Endothelial cell (in vitro differentiated cells): ENCODE measurements around the gene HMG20B. TPM values are rescaled to one million over a fixed set of nuclear protein-coding genes. Genes with fewer than 3 reads are reported as not detected.

Experiments used
- DNase-seq: peaks from one replicate; pipeline ENCODE4 v3.0.0; 2021; ENCODE audit warnings: low spot score
- H3K27ac Mint-ChIP-seq: one replicate; pipeline ENCODE4 v1.8.0; 2021; ENCODE audit warnings: mixed read lengths, inconsistent platforms; ENCODE audit not compliant: unreplicated experiment
- H3K27me3 Mint-ChIP-seq: one replicate; pipeline ENCODE4 v1.8.0; 2021; ENCODE audit warnings: mild to moderate bottlenecking, moderate library complexity, mixed read lengths, inconsistent platforms; ENCODE audit not compliant: unreplicated experiment
- H3K36me3 Mint-ChIP-seq: one replicate; pipeline ENCODE4 v1.8.0; 2021; ENCODE audit warnings: mild to moderate bottlenecking, low read depth, mixed read lengths, inconsistent platforms; ENCODE audit not compliant: unreplicated experiment
- H3K4me1 Mint-ChIP-seq: one replicate; pipeline ENCODE4 v1.8.0; 2021; ENCODE audit warnings: mild to moderate bottlenecking, mixed read lengths, inconsistent platforms; ENCODE audit not compliant: unreplicated experiment
- H3K4me3 Mint-ChIP-seq: one replicate; pipeline ENCODE4 v1.8.0; 2021; ENCODE audit warnings: mild to moderate bottlenecking, mixed read lengths, inconsistent platforms; ENCODE audit not compliant: unreplicated experiment
- H3K9me3 Mint-ChIP-seq: one replicate; pipeline ENCODE4 v1.8.0; 2021; ENCODE audit warnings: mixed read lengths, inconsistent platforms; ENCODE audit not compliant: unreplicated experiment
- CTCF ChIP-seq: fragments of 200-600 bp; sonication (generic); IDR thresholded peaks from one replicate; pipeline ENCODE4 v1.5.0; 2021; ENCODE audit warnings: antibody characterized with exemption; ENCODE audit not compliant: unreplicated experiment
- total RNA-seq: library from RNA; stranded (reverse); fragmentation: NEBNext Ultra II Directional; extraction: Animal tissue kit (Norgen Biotek cat#: 25700); gene quantifications from one replicate; pipeline ENCODE4 v1.2.1, GENCODE V29; 2021; ENCODE audit not compliant: unreplicated experiment

Gene HMG20B
- total RNA-seq, 1 donor from 2014 or later = 77.2 TPM

GRCh38 chr19:3627351-3627723 lies 54.6 kb downstream of the HMG20B start:
- Mint-ChIP-seq H3K27ac (no peak overlapping the region), H3K4me3 (peak overlapping the region; percentile 97), H3K9me3 (no peaks in the 10 kb centered on the region), H3K27me3 (peaks cover 15% of the 10 kb centered on the region), H3K4me1 (peaks cover 6% of the 10 kb centered on the region), H3K36me3 (peaks cover 12% of the 10 kb centered on the region)
- no peak for DNase-seq
- no peak for TF ChIP-seq CTCF

Other genes starting within 250 kb of the HMG20B start
- 4.9 TPM for gene NFIC, start 206.4 kb upstream of the HMG20B start, total RNA-seq
- gene SMIM24, start 92.4 kb upstream of the HMG20B start, total RNA-seq = not detected
- not detected for gene SMIM44, start 89.5 kb upstream of the HMG20B start, total RNA-seq
- 8.7 TPM for gene DOHH, start 72.3 kb upstream of the HMG20B start, total RNA-seq
- gene FZR1, start 66.6 kb upstream of the HMG20B start, total RNA-seq = 38.9 TPM
- gene TEKTIP1, start 33.8 kb upstream of the HMG20B start, total RNA-seq = 1.4 TPM
- gene MFSD12, start 15.4 kb upstream of the HMG20B start, total RNA-seq = 54.5 TPM
- 11.0 TPM for gene GIPC3, start 12.5 kb downstream of the HMG20B start, total RNA-seq
- 7.3 TPM for gene TBXA2R, start 33.9 kb downstream of the HMG20B start, total RNA-seq
- gene CACTIN, start 53.8 kb downstream of the HMG20B start, total RNA-seq = 31.8 TPM
- 65.8 TPM for gene PIP5K1C, start 127.5 kb downstream of the HMG20B start, total RNA-seq
- gene TJP3, start 135.4 kb downstream of the HMG20B start, total RNA-seq = 3.1 TPM
- 23.8 TPM for gene APBA3, start 188.7 kb downstream of the HMG20B start, total RNA-seq
- gene MRPL54, start 189.7 kb downstream of the HMG20B start, total RNA-seq = 26.7 TPM
- not detected for gene RAX2, start 199.3 kb downstream of the HMG20B start, total RNA-seq
- 10.9 TPM for gene MATK, start 213.4 kb downstream of the HMG20B start, total RNA-seq